Measurements from ENCODE around the gene SERPINB10.

The SERPINB10 gene

DNA sequence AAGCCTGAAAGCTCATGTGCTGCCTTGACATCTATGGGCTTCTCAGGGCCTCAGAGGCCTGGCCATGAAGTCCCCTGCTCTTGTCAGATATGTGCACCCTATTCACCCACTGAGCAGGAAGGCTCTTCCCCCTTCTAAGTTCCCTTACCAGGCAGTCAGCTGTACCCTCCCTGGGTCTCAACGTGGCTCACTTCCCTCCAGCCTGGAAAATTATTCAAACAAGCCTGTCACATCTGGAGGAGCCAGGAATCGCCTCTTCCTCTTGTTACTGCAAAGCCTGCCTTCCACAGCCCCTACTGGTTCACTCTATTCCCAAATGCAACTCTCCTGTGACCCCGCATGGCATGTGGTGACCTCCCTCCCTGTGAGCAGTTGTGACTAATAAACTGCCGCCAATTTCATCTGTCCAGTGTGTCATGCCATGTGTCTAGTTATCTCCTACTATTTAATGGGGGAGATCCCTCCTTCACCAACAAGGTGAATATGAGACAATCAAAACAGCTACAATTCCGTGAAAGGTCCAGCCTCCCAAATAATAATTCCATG, 53.8 kb downstream of the SERPINB10 start:
- DNase-seq, result no peak
- H3K4me1 ChIP-seq, result no peaks in the 10 kb centered on the region
- H3K9me3 ChIP-seq, result no peaks in the 10 kb centered on the region
- H3K27ac ChIP-seq, result no peak overlapping the region
- H3K4me3 ChIP-seq, result no peak overlapping the region
- H3K27me3 ChIP-seq, result no peaks in the 10 kb centered on the region
- H3K36me3 ChIP-seq, result no peaks in the 10 kb centered on the region
- intact Hi-C loops (cut with DNase I; ENCODE audit: low total_unique reads), result no loop called here
- TF ChIP-seq, protein P1, sequence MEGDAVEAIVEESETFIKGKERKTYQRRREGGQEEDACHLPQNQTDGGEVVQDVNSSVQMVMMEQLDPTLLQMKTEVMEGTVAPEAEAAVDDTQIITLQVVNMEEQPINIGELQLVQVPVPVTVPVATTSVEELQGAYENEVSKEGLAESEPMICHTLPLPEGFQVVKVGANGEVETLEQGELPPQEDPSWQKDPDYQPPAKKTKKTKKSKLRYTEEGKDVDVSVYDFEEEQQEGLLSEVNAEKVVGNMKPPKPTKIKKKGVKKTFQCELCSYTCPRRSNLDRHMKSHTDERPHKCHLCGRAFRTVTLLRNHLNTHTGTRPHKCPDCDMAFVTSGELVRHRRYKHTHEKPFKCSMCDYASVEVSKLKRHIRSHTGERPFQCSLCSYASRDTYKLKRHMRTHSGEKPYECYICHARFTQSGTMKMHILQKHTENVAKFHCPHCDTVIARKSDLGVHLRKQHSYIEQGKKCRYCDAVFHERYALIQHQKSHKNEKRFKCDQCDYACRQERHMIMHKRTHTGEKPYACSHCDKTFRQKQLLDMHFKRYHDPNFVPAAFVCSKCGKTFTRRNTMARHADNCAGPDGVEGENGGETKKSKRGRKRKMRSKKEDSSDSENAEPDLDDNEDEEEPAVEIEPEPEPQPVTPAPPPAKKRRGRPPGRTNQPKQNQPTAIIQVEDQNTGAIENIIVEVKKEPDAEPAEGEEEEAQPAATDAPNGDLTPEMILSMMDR (IDR thresholded peaks at IDR 0.05), result no peak

DNA sequence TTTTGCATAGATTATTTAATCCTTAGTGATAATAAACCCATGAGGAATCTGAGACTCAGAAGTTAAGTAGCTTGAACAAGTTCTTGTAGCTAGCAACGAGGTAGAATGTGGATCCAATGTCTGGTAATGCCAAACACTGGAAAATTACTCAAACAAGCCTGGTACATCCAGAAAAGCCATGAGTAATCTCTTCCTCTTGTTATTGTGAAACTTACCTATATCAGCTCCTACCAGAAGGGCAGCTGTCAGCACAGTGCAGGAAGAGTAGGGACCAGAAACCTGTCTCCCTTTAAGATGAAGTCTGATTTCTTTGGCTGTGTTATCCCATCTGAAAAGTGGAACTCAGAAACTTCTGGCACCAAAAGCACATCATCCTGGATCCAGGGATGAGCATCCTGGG, 54.4 kb downstream of the SERPINB10 start:
- TF ChIP-seq, protein P1 (IDR thresholded peaks at IDR 0.05), result no peak
- Histone ChIP-seq H3K4me3 (no peak overlapping the region), H3K36me3 (no peaks in the 10 kb centered on the region), H3K27me3 (no peaks in the 10 kb centered on the region), H3K27ac (no peak overlapping the region), H3K9me3 (no peaks in the 10 kb centered on the region), H3K4me1 (no peaks in the 10 kb centered on the region)
- intact Hi-C loops (cut with DNase I; ENCODE audit: low total_unique reads), result no loop called here
- no peak for DNase-seq

DNA sequence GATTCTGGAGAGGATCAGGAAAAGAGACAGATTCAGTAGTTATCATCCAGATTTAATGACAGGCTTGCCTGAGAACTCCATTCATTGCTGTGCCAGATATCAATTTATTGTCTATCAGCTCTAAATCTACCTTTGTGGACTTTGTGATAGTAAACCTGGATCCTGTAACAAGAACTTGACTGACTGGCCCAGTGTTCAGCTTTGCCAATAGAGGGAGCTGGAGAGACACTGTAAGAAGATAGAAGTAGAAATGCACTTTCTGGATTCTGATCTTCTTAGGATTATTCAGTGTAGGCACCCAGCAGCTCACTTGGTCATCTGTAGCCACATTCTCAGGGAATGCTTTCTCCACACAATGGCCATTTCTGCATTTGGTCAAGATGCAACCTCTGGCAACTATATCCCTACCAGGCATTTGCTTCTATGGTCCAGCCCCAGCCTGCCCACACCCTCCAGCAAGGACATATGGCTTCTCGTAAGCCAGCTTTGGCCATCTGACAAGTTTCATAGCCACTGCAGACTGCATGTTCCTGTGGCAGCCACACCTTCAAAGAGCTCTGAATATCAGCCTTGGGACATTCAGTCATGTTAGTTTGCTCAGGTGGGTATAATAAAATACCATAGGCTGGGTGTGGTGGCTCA, 56.0 kb downstream of the SERPINB10 start:
- Histone ChIP-seq H3K9me3 (no peaks in the 10 kb centered on the region), H3K27ac (no peak overlapping the region), H3K4me3 (no peak overlapping the region), H3K36me3 (no peaks in the 10 kb centered on the region), H3K27me3 (no peaks in the 10 kb centered on the region), H3K4me1 (no peaks in the 10 kb centered on the region)
- TF ChIP-seq, protein P1 (IDR thresholded peaks at IDR 0.05), result peak; percentile 69 to 87
- intact Hi-C loops (cut with DNase I; ENCODE audit: low total_unique reads), result loop anchor here (2.0 kb wide), 1 partner anchor 15 kb away; no protein-coding TSS in a partner anchor
- DNase-seq, result peak in 1 of 2 donors; percentile 53

DNA sequence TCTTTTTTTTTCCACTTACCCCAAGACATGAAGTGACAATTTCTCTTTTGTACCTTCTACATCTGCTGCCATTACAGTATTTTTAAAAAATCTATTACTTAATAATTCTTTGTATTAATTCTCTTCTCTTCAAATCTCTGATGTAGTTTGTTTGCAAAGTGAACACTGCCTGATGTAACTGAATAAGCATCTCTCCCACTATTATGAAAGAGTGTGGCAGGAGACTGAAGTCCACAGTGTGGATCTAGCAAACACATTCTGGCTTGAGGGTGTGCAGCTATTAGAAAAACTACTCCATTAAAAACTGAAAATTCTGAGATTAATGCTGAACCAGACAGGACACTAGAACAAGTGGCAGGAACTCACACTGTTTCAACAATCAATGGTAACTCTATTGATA, 57.1 kb downstream of the SERPINB10 start:
- Histone ChIP-seq H3K4me3 (no peak overlapping the region), H3K27me3 (no peaks in the 10 kb centered on the region), H3K4me1 (peaks cover 0 to 7% (median 5%) of the 10 kb centered on the region in 4 donors), H3K9me3 (no peaks in the 10 kb centered on the region), H3K27ac (no peak overlapping the region), H3K36me3 (no peaks in the 10 kb centered on the region)
- intact Hi-C loops (cut with DNase I; ENCODE audit: low total_unique reads), result loop anchor here (2.0 kb wide), 1 partner anchor 14 kb away; no protein-coding TSS in a partner anchor
- DNase-seq, result no peak
- TF ChIP-seq, protein P1 (IDR thresholded peaks at IDR 0.05), result no peak

DNA sequence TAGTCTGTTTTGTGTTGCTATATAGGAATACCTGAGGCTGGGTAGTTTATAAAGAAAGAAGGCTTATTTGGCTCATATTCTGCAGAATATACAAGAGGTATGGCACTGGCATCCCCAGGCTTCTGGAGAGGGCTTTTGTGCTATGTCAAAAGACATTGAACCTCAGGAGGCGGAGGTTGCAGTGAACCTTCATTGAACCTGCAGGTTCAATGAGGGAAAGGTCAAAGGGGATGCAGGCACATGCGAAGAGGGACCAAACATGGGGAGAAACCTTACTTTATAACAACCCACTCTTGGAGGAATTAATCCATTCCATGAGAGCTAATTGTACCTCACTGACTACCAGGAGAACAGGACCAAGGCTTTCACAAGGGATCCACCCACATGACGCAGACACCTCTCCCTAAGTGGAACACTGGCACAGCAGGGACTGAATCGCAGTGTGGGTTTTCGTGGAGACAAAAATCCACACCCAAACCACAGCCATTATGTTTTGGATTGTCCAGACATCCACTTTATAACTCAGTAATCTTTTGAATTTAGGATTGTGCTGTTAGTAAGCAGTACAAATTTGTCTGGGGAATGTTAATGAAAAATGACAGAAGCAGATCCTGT, 58.1 kb downstream of the SERPINB10 start:
- Histone ChIP-seq H3K27ac (no peak overlapping the region), H3K27me3 (no peaks in the 10 kb centered on the region), H3K36me3 (no peaks in the 10 kb centered on the region), H3K4me1 (peaks cover 0 to 8% (median 5%) of the 10 kb centered on the region in 4 donors), H3K4me3 (no peak overlapping the region), H3K9me3 (no peaks in the 10 kb centered on the region)
- no peak for DNase-seq
- intact Hi-C loops (cut with DNase I; ENCODE audit: low total_unique reads), result loop anchor here (2.0 kb wide), 1 partner anchor 13 kb away; no protein-coding TSS in a partner anchor
- TF ChIP-seq, protein P1 (IDR thresholded peaks at IDR 0.05), result no peak
